ENCODE measurements around the gene MYO10.

DNA sequence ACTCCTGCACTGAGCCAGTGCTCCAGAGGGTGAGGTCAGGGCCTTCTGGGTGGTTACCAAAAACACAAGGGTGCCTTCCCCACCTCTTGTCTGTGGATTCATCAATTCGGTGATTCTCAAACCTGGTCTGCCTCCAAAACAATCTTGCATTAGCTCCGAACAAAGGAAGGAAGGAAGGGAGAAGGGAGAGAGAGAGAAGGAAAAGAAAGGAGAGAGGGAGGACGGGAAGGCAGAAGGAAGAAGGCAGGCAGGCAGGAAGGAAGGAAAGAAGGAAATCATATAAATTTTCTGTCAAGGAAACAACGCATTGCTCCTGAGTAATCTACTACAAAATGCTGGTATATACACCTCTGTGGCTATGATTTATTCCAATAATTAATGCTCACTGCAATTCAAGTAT is 39.3 kb downstream of the MYO10 start:
- TF ChIP-seq EP300 (IDR thresholded peaks at IDR 0.05) = no peak
- TF ChIP-seq, protein P1, sequence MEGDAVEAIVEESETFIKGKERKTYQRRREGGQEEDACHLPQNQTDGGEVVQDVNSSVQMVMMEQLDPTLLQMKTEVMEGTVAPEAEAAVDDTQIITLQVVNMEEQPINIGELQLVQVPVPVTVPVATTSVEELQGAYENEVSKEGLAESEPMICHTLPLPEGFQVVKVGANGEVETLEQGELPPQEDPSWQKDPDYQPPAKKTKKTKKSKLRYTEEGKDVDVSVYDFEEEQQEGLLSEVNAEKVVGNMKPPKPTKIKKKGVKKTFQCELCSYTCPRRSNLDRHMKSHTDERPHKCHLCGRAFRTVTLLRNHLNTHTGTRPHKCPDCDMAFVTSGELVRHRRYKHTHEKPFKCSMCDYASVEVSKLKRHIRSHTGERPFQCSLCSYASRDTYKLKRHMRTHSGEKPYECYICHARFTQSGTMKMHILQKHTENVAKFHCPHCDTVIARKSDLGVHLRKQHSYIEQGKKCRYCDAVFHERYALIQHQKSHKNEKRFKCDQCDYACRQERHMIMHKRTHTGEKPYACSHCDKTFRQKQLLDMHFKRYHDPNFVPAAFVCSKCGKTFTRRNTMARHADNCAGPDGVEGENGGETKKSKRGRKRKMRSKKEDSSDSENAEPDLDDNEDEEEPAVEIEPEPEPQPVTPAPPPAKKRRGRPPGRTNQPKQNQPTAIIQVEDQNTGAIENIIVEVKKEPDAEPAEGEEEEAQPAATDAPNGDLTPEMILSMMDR (IDR thresholded peaks at IDR 0.05) = no peak

All from upper lobe of left lung (tissue), 4 donors.